GM06990 (cell line): ENCODE results near the gene THSD4.

ENCODE experiments used
- DNase-seq: peaks from one replicate; pipeline ENCODE4 v3.0.0-alpha.2; 2011; ENCODE audit not compliant: insufficient read length; ENCODE audit errors: extremely low read depth
- H3K27me3 ChIP-seq: replicated peaks from 2 replicates; pipeline ENCODE4 v1.6.0; 2011; ENCODE audit warnings: low read length; ENCODE audit not compliant: control insufficient read depth, insufficient read depth
- H3K36me3 ChIP-seq: 2 replicates; pipeline ENCODE4 v1.5.1; 2011; ENCODE audit warnings: low read length; ENCODE audit not compliant: control insufficient read depth, insufficient read depth
- H3K4me3 ChIP-seq: replicated peaks from 2 replicates; pipeline ENCODE4 v1.5.1; 2011; ENCODE audit warnings: low read depth, mild to moderate bottlenecking, control low read depth, low read length
- CTCF ChIP-seq: IDR thresholded peaks from 2 replicates; pipeline ENCODE4 v1.5.1; 2011; ENCODE audit warnings: low read length, control low read depth, mild to moderate bottlenecking, inconsistent platforms; ENCODE audit not compliant: insufficient read depth, poor library complexity, severe bottlenecking

Gene THSD4

GRCh38 chr15:71654720-71655174 lies 539.5 kb downstream of the THSD4 start:
- no peak for TF ChIP-seq CTCF
- DNase-seq, result no peak
- no peak overlapping the region for H3K4me3 ChIP-seq
- H3K36me3 ChIP-seq, result no peaks in the 10 kb centered on the region
- no peaks in the 10 kb centered on the region for H3K27me3 ChIP-seq

- Histone ChIP-seq H3K36me3 (no peaks in the 10 kb centered on the region), H3K27me3 (no peaks in the 10 kb centered on the region), H3K4me3 (no peak overlapping the region)
- no peak for TF ChIP-seq CTCF
- no peak for DNase-seq
Measured at GRCh38 chr15:71656425-71656824, 541.2 kb downstream of the THSD4 start.

- no peak for TF ChIP-seq CTCF
- H3K36me3 ChIP-seq, result no peaks in the 10 kb centered on the region
- H3K27me3 ChIP-seq, result no peaks in the 10 kb centered on the region
- no peak overlapping the region for H3K4me3 ChIP-seq
- DNase-seq, result no peak
Measured at GRCh38 chr15:71657141-71657540, 541.9 kb downstream of the THSD4 start.

GRCh38 chr15:71658036-71658435 lies 542.8 kb downstream of the THSD4 start:
- Histone ChIP-seq H3K4me3 (no peak overlapping the region), H3K27me3 (no peaks in the 10 kb centered on the region), H3K36me3 (no peaks in the 10 kb centered on the region)
- no peak for DNase-seq
- TF ChIP-seq CTCF, result no peak

- no peak overlapping the region for H3K4me3 ChIP-seq
- DNase-seq, result no peak
- no peak for TF ChIP-seq CTCF
- H3K36me3 ChIP-seq, result no peaks in the 10 kb centered on the region
- H3K27me3 ChIP-seq, result no peaks in the 10 kb centered on the region
Measured at GRCh38 chr15:71658827-71659729, 543.8 kb downstream of the THSD4 start.
